HL-60/S4 treated with phorbol 12-myristate 13-acetate at 8.2 ng/mL for 4 days and 3 days (cell line): Measurements from ENCODE around the gene SIPA1L3.

Experiments used
- in situ Hi-C: fragments of 300-500 bp; cut with MboI; formaldehyde crosslinking; loops from 2 replicates; pipeline ENCODE4 v1.15.0; 2022; ENCODE audit warnings: low sequenced_read_pairs

Gene SIPA1L3

GRCh38 chr19:38250821-38251563, 344.0 kb downstream of the SIPA1L3 start:
- in situ Hi-C loops, result no loop called here

DNA sequence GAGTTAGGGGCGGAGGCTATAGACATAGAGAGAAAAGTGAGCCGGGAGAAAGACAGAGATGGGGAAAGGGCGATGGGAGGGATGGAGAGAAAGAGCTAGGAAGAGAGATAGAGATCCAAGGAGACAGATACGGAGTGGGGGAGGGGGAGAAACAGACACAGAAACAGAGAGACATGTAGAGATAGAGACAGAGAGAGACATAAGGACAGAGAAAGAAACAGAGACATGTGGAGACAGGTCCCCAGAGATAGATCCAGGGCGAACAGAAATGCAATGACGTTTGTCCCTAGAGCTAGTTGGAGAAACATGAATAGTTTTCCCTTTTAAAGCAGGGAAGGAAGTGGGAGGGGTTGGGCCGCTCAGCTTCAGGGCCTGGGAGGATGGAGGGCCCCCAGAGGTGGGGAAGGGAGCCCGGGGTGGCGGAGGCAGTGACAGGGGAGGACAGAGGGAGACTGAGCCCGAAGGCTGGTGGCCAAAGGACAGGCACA, 344.6 kb downstream of the SIPA1L3 start:
- in situ Hi-C loops, result no loop called here

DNA sequence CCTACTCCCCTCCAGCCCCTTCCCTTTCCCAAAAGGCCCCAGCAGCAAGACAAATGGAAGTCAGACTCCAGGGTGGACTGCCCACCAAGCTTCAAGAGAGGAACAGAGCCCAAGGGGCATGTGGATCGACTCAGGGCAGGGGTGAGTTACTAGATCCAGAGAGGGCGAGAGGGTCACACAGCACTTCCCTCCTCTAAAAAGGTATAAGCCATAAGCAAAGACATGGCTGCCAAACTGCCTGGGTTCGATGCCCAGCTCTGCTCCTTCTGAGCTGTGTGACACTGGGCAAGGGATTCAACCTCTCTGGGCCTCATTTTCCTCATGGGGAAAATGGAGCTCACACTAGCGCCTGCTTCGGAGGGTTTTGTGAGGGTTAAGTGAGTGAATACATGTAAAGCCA, 345.4 kb downstream of the SIPA1L3 start:
- in situ Hi-C loops, result no loop called here

DNA sequence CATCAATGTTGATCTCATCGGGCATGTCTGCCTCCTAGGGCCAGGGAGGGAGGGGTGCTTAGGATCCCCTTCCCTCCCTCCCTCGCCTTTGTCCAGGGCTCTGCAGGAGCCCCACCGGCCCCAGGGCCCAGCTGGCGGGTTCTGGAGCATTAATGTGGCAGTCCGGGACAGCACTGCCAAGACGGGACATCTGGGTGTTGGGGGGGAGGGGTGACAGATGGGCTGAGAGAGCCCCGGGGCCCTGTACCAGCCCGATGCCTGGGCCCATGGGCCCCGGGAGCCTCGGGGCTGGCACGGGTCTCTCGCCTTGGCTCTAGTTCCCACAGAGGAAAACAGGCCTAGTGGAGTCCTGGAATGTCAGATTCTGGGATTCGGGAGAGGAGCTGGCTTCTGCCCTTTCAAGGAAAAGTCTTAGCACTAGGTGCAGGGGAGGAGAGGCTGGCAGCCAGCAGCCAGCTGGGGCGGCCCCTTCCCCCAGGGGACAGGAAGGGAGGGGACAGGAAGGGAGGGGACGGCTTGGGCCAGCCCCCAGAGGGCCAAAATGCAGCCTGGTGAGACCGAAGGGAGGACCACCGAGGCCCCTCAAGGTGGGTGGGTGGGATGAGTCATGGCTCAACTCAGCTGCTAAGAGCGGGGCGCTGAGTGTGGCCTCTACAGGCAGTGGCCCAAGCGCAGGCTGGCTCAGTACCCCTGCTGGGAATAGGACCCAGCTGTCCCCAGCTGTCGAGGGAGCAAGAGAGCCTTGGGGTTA, 346.1 kb downstream of the SIPA1L3 start:
- in situ Hi-C loops, result no loop called here

- in situ Hi-C loops, result no loop called here
These were observed 346.8 kb downstream of the SIPA1L3 start for GRCh38 chr19:38253788-38254187.

DNA sequence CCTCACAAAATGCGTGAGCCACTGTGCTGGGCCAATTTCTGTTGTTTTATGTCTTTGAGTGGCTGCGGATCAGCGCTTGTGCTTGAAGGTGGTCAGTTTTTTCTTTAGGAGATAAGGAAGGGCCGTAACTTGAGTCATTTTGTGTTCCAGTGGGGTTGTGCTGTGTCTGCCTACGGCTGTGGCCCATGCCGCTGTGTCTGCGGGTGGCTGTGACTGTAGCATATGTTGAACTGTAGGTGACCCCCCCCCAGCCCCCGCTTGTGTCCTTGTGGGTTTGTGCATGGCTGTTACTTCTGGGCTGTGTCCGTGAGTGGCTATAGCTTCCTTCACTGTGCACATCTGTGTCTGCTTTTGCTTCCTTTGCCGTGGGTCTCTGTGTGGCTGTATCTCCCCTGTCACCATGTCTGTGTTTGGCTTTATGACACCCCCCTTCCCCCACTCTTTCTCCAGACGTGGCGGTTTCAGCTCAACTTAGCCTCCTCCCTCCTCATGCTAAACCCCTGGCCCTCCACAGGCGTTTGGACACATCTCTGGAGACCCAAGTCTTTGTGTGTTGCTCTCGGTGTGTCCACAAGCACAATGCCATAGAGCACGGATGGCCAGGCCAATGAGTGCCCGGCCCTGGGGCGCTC, 348.5 kb downstream of the SIPA1L3 start:
- in situ Hi-C loops, result no loop called here
